ENCODE measurements around the gene PHLPP1.

The PHLPP1 gene

DNA sequence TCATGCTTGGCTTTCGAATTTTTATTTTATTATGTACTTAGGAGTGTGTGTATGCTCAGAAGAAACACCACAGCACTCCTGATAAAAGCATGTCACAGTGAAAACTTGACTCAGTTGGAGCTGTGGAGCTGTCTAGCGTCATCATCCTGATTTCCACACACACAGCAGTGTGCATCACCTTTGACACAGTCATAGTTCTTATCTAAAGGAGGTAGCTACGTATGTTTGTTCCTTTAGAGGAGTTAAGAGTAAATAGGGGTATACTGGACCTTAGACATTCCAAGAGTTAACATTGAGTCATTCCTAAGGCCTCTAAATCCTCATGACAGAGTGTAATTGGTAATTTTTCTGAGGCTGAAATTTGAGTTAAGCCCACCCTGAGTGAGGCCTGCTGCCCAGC lies 96.9 kb downstream of the PHLPP1 start:
- no peak overlapping the region for H3K4me3 ChIP-seq (replicated peaks in 1 of 2; ENCODE audit: low read depth in 2 of 2, low read length in 2 of 2)
- TF ChIP-seq, protein P1, sequence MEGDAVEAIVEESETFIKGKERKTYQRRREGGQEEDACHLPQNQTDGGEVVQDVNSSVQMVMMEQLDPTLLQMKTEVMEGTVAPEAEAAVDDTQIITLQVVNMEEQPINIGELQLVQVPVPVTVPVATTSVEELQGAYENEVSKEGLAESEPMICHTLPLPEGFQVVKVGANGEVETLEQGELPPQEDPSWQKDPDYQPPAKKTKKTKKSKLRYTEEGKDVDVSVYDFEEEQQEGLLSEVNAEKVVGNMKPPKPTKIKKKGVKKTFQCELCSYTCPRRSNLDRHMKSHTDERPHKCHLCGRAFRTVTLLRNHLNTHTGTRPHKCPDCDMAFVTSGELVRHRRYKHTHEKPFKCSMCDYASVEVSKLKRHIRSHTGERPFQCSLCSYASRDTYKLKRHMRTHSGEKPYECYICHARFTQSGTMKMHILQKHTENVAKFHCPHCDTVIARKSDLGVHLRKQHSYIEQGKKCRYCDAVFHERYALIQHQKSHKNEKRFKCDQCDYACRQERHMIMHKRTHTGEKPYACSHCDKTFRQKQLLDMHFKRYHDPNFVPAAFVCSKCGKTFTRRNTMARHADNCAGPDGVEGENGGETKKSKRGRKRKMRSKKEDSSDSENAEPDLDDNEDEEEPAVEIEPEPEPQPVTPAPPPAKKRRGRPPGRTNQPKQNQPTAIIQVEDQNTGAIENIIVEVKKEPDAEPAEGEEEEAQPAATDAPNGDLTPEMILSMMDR (IDR thresholded peaks at IDR 0.05; ENCODE audit: low read depth, low read length): no peak
- DNase-seq (ENCODE audit: low read depth in 2 of 2): peak; percentile 12 to 37

DNA sequence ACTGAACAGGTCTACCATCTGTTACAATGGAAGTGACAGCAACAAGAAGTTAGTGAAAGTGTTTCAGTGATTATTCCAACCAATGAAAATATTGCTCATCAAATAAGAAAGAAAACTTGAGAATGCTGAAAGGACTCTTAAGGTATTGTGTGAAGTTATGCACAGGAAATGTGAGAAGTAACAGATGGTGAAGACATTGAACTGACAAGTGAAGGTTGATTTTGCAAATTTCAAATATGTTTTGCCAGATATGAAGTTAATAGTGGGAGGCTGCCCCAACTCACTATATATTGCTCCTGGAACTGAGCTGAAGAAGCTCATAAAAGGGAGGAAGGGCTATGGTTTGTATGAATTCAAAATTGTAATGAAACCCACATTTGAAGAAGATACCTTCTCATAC lies 97.5 kb downstream of the PHLPP1 start:
- no peak for DNase-seq (ENCODE audit: low read depth in 2 of 2)
- H3K4me3 ChIP-seq (replicated peaks in 1 of 2; ENCODE audit: low read depth in 2 of 2, low read length in 2 of 2): no peak overlapping the region
- TF ChIP-seq, protein P1 (IDR thresholded peaks at IDR 0.05; ENCODE audit: low read depth, low read length): no peak

DNA sequence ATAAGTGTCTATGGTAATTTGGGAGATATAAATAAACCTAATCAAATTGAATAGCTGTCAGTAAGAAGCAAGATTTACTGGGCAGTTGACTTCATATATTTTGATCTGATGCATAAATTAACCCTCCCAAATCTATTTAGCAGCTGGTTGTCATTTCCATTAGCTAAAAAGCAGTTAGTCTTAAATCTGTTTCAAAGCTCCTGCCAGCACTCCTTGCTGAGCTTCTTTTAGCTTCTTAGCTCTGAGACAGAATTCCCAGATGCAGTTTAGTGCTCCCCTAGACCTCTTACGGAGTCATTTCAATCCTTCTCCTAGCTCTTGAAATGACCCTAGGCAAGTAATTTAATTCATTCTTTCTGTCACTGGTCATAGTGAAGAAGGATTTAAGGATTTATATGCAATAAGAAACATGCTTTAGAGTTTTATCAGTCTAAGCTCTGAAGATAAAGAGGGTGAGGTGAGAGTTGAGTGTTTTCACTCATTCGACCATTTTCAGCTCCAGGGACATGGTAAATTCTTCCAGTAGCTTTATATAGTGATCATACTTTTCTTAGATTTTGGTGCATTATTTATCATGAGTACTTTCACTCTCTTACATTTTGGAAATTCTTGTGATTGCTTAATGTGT lies 98.9 kb downstream of the PHLPP1 start:
- no peak for DNase-seq (ENCODE audit: low read depth in 2 of 2)
- TF ChIP-seq, protein P1 (IDR thresholded peaks at IDR 0.05; ENCODE audit: low read depth, low read length): no peak
- H3K4me3 ChIP-seq (replicated peaks in 1 of 2; ENCODE audit: low read depth in 2 of 2, low read length in 2 of 2): no peak overlapping the region

DNA sequence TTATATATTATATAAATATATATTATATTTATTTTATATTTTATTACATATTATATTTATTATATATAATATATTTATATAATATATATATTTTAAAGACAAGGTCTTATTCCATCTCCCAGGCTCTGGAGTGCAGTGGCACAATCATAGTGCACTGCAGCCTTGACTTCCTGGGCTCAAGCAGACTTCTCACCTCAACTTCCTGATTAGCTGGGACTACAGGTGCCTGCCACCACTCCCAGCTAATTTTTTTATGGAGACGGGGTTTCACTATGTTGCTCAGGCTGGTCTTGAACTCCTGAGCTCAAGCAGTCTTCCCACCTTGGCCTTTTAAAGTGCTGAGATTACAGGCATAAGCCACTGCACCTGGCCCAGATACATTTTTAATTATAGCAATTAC lies 110.0 kb downstream of the PHLPP1 start:
- DNase-seq (ENCODE audit: low read depth in 2 of 2): no peak
- H3K4me3 ChIP-seq (replicated peaks in 1 of 2; ENCODE audit: low read depth in 2 of 2, low read length in 2 of 2): no peak overlapping the region
- TF ChIP-seq, protein P1 (IDR thresholded peaks at IDR 0.05; ENCODE audit: low read depth, low read length): no peak

DNA sequence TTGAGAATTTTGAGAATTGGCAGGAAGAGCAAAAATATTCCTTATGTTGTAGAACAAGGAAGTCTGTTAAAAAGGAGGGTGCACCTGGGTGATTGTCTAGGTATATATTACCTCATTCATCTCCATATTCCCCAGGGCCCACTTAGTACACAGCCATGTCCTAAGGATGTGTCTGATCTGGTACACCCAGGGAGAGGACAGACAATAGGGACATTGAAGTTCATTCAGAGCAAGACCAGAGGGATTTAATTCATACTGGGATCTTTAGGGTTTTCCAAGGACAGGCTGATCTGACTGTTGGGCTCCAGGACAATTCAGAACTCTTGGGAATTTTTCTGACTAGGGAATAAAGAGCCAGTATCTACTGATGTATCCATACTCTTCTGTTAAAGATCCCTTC lies 112.1 kb downstream of the PHLPP1 start:
- DNase-seq (ENCODE audit: low read depth in 2 of 2): no peak
- TF ChIP-seq, protein P1 (IDR thresholded peaks at IDR 0.05; ENCODE audit: low read depth, low read length): no peak
- no peak overlapping the region for H3K4me3 ChIP-seq (replicated peaks in 1 of 2; ENCODE audit: low read depth in 2 of 2, low read length in 2 of 2)

DNA sequence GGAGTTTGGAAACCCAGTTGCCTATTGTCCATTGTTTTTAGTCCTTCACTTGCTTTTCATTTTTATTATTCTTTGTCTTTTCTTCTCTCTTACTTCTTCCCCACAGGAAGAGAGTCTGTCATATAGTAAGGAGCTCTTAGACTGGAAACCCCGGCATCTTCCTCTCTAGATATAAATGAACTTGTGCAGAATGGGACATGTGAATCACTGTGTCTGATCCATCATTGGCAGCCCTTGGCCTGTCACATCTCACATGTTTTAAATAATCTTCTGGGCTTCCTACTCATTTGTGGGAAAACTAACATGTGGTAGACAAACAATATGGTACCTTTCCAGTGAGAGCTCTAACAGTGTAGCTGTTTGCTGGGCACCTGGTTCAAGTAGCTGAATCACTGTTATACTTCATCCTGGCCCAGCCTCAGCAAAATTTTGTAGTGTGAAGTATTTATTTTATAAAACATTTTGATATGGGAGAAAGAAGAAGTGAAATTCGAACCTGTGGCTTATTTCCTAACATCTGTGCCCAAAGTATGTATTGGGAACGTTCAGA lies 112.8 kb downstream of the PHLPP1 start:
- peak in 1 of 2 donors; percentile 15 for DNase-seq (ENCODE audit: low read depth in 2 of 2)
- TF ChIP-seq, protein P1 (IDR thresholded peaks at IDR 0.05; ENCODE audit: low read depth, low read length): no peak
- no peak overlapping the region for H3K4me3 ChIP-seq (replicated peaks in 1 of 2; ENCODE audit: low read depth in 2 of 2, low read length in 2 of 2)

DNA sequence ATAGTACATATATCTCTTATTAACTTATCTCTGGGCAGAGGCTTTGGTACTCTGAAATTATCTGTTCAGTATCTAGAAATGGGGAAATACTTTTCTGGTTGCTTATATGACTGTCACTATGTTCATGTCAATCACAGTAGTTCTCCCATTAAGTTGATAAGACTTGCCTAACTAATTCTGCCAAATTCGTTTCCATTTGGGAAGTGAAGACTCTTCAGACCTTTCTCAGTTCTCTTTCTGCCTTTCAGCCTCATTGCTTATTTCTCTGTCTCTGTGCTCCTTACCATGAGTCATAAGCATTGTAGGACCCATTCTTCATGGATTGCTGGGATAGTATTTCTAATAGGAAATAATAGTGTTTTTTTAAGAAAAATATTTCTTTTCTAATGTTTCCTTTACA lies 113.5 kb downstream of the PHLPP1 start:
- TF ChIP-seq, protein P1 (IDR thresholded peaks at IDR 0.05; ENCODE audit: low read depth, low read length): no peak
- H3K4me3 ChIP-seq (replicated peaks in 1 of 2; ENCODE audit: low read depth in 2 of 2, low read length in 2 of 2): no peak overlapping the region
- peak in 1 of 2 donors; percentile 16 for DNase-seq (ENCODE audit: low read depth in 2 of 2)
